SU-DHL-6 (cell line): ENCODE data around the gene ZNF266.

ENCODE experiments used
- CTCF ChIP-seq: fragments of 200-600 bp; sonication (generic); IDR thresholded peaks from one replicate; pipeline ENCODE4 v1.5.1; 2017; ENCODE audit warnings: antibody characterized with exemption, mild to moderate bottlenecking, low read length, moderate library complexity; ENCODE audit not compliant: insufficient read depth, poor library complexity, severe bottlenecking
- EZH2phosphoT487 ChIP-seq: fragments of 200-600 bp; sonication (generic), shearing (Covaris generic); conservative IDR thresholded peaks from 2 replicates; pipeline ENCODE4 v1.6.1; 2018; ENCODE audit warnings: mild to moderate bottlenecking, antibody characterized with exemption, low read length, moderate library complexity, mixed read lengths

GRCh38 chr19:9435279-9436268 is at the start of gene ZNF266:
- TF ChIP-seq CTCF (peak; percentile 9), EZH2phosphoT487 (no peak)
